HEK293T (cell line): ENCODE measurements around the gene RPS15A.

Source experiments
- ELF4 ChIP-seq: fragments of 450-650 bp; IDR thresholded peaks from 2 replicates; pipeline ENCODE4 v1.6.1; 2017; ENCODE audit warnings: antibody characterized with exemption
- FOXK2 ChIP-seq: fragments of 450-650 bp; IDR thresholded peaks from 2 replicates; pipeline ENCODE4 v1.6.1; 2016; ENCODE audit warnings: mild to moderate bottlenecking
- FOXM1 ChIP-seq: fragments of 450-650 bp; IDR thresholded peaks from 2 replicates; pipeline ENCODE4 v1.6.1; 2017; ENCODE audit warnings: mild to moderate bottlenecking, borderline replicate concordance
- HDGF ChIP-seq: fragments of 450-650 bp; IDR thresholded peaks from 2 replicates; pipeline ENCODE4 v1.6.1; 2017; ENCODE audit warnings: antibody characterized with exemption, borderline replicate concordance
- LEF1 ChIP-seq: fragments of 450-650 bp; IDR thresholded peaks from 2 replicates; pipeline ENCODE4 v1.6.1; 2017; ENCODE audit warnings: mild to moderate bottlenecking, borderline replicate concordance
- NFRKB ChIP-seq: fragments of 450-650 bp; IDR thresholded peaks from 2 replicates; pipeline ENCODE4 v1.6.1; 2016; ENCODE audit warnings: mild to moderate bottlenecking, moderate library complexity
- PKNOX1 ChIP-seq: fragments of 450-650 bp; IDR thresholded peaks from 2 replicates; pipeline ENCODE4 v1.6.1; 2016
- SP1 ChIP-seq: fragments of 450-650 bp; IDR thresholded peaks from 2 replicates; pipeline ENCODE4 v1.6.1; 2017
- TARDBP ChIP-seq: fragments of 450-650 bp; IDR thresholded peaks from 2 replicates; pipeline ENCODE4 v1.6.1; 2016

- TF ChIP-seq NFRKB (no peak), FOXM1 (no peak), LEF1 (no peak), SP1 (no peak), PKNOX1 (no peak), HDGF (no peak), TARDBP (no peak), FOXK2 (no peak), ELF4 (no peak)
These were observed 43.8 kb upstream of the RPS15A start for GRCh38 chr16:18833707-18834505.
